GM21390 (cell line): Measurements from ENCODE around the gene STAC.
"Not testable (repeated sequence)": the region's sequence is repeated elsewhere in the genome, so short reads cannot be mapped to it uniquely, and the experiment has no call there.

Experiments used
- ATAC-seq: cut with Tn5 transposase; IDR thresholded peaks from one replicate; pipeline ENCODE4 v1.9.1; 2021; ENCODE audit not compliant: unreplicated experiment

Gene STAC

DNA sequence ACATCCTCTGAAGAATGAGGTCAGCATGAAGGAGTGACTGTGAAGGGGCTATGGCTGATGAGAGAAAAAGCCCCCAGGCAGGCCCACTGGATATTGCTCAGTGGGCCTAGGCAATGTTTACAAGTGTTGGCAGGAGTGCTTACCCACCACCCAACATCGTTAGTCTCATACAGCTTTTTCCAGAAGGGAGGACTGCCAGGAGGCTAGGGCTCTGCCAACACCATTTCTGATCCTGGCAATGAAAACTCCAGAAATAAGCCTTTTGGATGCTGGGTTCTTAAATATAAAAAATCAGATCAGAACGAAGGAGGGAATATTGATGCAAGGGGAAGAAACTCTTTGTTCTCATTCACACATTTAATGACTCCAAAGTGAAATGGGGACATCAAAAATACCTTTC is 194.9 kb downstream of the STAC start:
- no peak for ATAC-seq

GRCh38 chr3:36578418-36578817 is 198.1 kb downstream of the STAC start:
- not testable (repeated sequence) for ATAC-seq

- no peak for ATAC-seq
These were observed 199.4 kb downstream of the STAC start for GRCh38 chr3:36579746-36580145.

DNA sequence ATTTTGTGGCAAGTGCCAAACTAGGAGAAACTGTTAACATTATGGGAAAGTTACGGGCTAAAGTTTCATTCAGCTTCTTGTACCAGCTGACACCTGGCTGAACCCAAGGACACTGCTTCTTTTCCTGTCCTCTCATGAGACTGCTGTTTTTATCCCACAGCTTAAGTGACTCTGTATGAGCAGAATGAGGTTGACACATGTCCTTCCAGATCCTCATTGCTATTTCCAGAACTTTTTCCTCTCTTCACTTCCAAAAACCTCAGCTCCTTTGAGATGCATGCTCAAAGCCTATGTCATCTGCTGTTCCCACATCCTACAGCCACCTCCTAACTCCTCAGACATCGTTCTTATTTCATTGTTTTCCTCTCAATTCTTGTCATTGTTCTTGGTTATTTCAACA is 200.4 kb downstream of the STAC start:
- ATAC-seq: no peak

DNA sequence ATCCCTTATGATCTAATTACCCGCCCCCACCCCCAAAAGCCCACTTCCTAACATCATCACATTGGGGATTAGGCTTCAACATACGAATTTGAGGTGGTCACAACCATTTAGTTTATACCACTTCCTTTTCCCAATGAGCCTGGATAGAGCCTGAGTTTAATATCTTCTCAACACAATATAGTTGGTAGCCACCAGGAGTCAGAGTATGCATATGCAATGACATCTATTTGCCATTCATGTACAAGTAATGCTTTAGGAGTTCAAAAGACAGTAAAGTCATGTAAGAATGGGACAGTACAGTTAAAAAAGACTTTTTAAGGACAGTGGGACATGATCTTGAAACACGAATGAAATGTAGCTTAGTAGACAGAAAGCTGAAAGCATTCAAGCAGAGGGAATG is 211.7 kb downstream of the STAC start:
- no peak for ATAC-seq

DNA sequence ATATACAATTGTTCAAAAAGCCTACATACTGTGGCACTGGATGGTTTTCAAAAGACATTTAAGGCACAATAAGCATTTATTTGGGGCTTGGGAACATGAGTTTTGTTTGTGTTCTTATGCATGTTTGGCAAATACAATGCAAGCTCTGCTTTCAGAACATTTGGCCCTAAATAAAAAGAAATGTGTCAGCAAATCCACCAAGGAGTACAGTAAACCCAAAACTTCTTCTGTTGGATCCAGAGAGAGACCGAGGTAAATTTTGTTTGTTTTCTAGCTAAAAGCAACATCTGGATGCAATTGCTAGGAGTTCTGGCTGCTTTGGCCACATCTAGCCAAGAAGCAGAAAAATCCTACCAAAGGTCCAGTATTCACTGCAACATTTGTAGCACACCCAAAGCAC is 215.2 kb downstream of the STAC start:
- ATAC-seq: no peak

GRCh38 chr3:36596419-36596818 is 216.1 kb downstream of the STAC start:
- no peak for ATAC-seq

DNA sequence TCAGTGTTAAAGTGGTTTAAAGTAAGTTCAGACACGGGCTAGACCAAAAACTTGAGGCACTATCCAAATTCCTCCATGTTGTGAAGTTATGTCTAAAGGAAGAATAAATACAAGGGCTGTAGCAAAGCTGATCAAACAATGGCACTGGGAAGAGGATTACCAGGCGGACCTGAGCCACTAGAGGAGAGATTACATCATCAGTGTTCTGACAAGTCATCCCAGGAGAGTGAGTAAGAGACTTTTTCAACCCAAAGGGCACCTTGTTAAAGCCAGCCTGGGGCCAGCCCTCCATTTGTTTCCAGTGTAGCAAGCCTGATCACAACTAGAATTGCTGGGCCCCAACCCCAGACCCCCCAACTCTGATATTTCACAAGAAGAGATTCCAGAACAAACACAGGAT is 217.1 kb downstream of the STAC start:
- no peak for ATAC-seq
